Measurements from ENCODE around the gene TMEFF2. TPM values are rescaled to one million over a fixed set of nuclear protein-coding genes. Genes with fewer than 3 reads are reported as not detected.

TMEFF2 gene
- total RNA-seq, 1 donor from 2014 or later = not detected

GRCh38 chr2:192153561-192153960 lies 41.2 kb downstream of the TMEFF2 start:
- Histone ChIP-seq H3K4me1 (peaks cover 0 to 3% of the 10 kb centered on the region in 2 donors), H3K27ac (no peak overlapping the region), H3K36me3 (no peaks in the 10 kb centered on the region), H3K9me3 (no peaks in the 10 kb centered on the region), H3K4me3 (no peak overlapping the region), H3K27me3 (no peaks in the 10 kb centered on the region)
- intact Hi-C loops (cut with DNase I) = no loop called here
- TF ChIP-seq CTCF (IDR thresholded peaks at IDR 0.05) = no peak
- DNase-seq (ENCODE audit: low spot score in 2 of 2) = no peak

GRCh38 chr2:192151853-192152252 lies 42.9 kb downstream of the TMEFF2 start:
- H3K4me1 ChIP-seq = peaks cover 0 to 3% of the 10 kb centered on the region in 2 donors
- no peak overlapping the region for H3K27ac ChIP-seq
- no peaks in the 10 kb centered on the region for H3K9me3 ChIP-seq
- no peaks in the 10 kb centered on the region for H3K36me3 ChIP-seq
- intact Hi-C loops (cut with DNase I) = no loop called here
- DNase-seq (ENCODE audit: low spot score in 2 of 2) = no peak
- TF ChIP-seq CTCF (IDR thresholded peaks at IDR 0.05) = no peak
- H3K4me3 ChIP-seq = no peak overlapping the region
- H3K27me3 ChIP-seq = no peaks in the 10 kb centered on the region

DNA sequence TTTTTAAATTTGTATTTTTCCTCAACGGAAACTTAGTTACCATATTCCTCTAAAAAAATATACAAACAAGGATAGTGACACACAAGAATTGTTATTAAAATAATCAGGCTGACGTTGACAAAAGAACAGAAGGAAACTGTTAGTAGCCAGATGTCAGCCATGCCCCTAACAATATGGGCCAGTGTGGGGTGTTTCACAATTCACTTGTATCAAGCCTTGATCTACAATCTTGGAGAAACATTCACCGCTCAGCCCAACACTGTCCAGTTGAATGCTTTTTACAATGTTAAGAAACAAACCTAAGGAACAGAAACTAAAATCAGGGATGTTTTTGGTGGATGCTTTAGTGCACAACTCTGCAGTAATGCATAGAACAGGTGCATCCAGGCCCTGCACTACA lies 44.6 kb downstream of the TMEFF2 start:
- Histone ChIP-seq H3K36me3 (no peaks in the 10 kb centered on the region), H3K27me3 (no peaks in the 10 kb centered on the region), H3K9me3 (no peaks in the 10 kb centered on the region), H3K4me1 (peaks cover 0 to 3% of the 10 kb centered on the region in 2 donors), H3K27ac (no peak overlapping the region), H3K4me3 (no peak overlapping the region)
- intact Hi-C loops (cut with DNase I) = no loop called here
- TF ChIP-seq CTCF (IDR thresholded peaks at IDR 0.05) = no peak
- DNase-seq (ENCODE audit: low spot score in 2 of 2) = no peak

- no peaks in the 10 kb centered on the region for H3K27me3 ChIP-seq
- TF ChIP-seq CTCF (IDR thresholded peaks at IDR 0.05) = no peak
- no peak for DNase-seq (ENCODE audit: low spot score in 2 of 2)
- no peaks in the 10 kb centered on the region for H3K36me3 ChIP-seq
- no peaks in the 10 kb centered on the region for H3K9me3 ChIP-seq
- H3K4me3 ChIP-seq = no peak overlapping the region
- intact Hi-C loops (cut with DNase I) = no loop called here
- peak overlapping the region; percentile 13 to 29 for H3K27ac ChIP-seq
- H3K4me1 ChIP-seq = peaks cover 0 to 3% of the 10 kb centered on the region in 2 donors
Measured at GRCh38 chr2:192148620-192149321, 46.0 kb downstream of the TMEFF2 start.

- Histone ChIP-seq H3K4me3 (no peak overlapping the region), H3K4me1 (peaks cover 0 to 3% of the 10 kb centered on the region in 2 donors), H3K36me3 (no peaks in the 10 kb centered on the region), H3K27me3 (no peaks in the 10 kb centered on the region), H3K9me3 (no peaks in the 10 kb centered on the region), H3K27ac (peak overlapping the region in 1 of 2 donors; percentile 5)
- DNase-seq (ENCODE audit: low spot score in 2 of 2) = no peak
- intact Hi-C loops (cut with DNase I) = no loop called here
- TF ChIP-seq CTCF (IDR thresholded peaks at IDR 0.05) = no peak
Measured at GRCh38 chr2:192148241-192148619, 46.5 kb downstream of the TMEFF2 start.
